ENCODE results near the gene KIRREL3. TPM values are rescaled to one million over a fixed set of nuclear protein-coding genes. Genes with fewer than 3 reads are reported as not detected.

Gene KIRREL3
- total RNA-seq, 3 donors from 2014 or later = 0.32 to 0.33 TPM; not detected in 1

GRCh38 chr11:127000981-127001380 is 411 bp upstream of the KIRREL3 start:
- peaks cover 6 to 71% of the 10 kb centered on the region in 2 donors for H3K27me3 ChIP-seq
- no peak overlapping the region for H3K27ac ChIP-seq
- TF ChIP-seq CTCF (IDR thresholded peaks at IDR 0.05) = no peak
- no peak for TF ChIP-seq POLR2A (IDR thresholded peaks at IDR 0.05)
- no peak for TF ChIP-seq POLR2AphosphoS5 (IDR thresholded peaks at IDR 0.05)
- DNase-seq (ENCODE audit: low spot score in 2 of 2) = no peak
- no peaks in the 10 kb centered on the region for H3K4me1 ChIP-seq
- H3K9me3 ChIP-seq = no peaks in the 10 kb centered on the region
- intact Hi-C loops (cut with DNase I; ENCODE audit: low total_unique reads) = no loop called here
- H3K36me3 ChIP-seq = no peaks in the 10 kb centered on the region
- peak overlapping the region; percentile 44 to 62 (median 44) for H3K4me3 ChIP-seq

- Histone ChIP-seq H3K27me3 (peaks cover 6 to 65% of the 10 kb centered on the region in 2 donors), H3K27ac (no peak overlapping the region), H3K4me3 (no peak overlapping the region), H3K9me3 (no peaks in the 10 kb centered on the region), H3K4me1 (no peaks in the 10 kb centered on the region), H3K36me3 (no peaks in the 10 kb centered on the region)
- DNase-seq (ENCODE audit: low spot score in 2 of 2) = no peak
- intact Hi-C loops (cut with DNase I; ENCODE audit: low total_unique reads) = no loop called here
- TF ChIP-seq POLR2A (IDR thresholded peaks at IDR 0.05) (no peak), CTCF (IDR thresholded peaks at IDR 0.05) (no peak), POLR2AphosphoS5 (IDR thresholded peaks at IDR 0.05) (no peak)
These were observed 1.2 kb downstream of the KIRREL3 start for GRCh38 chr11:126999366-126999765.

- Histone ChIP-seq H3K9me3 (no peaks in the 10 kb centered on the region), H3K27ac (no peak overlapping the region), H3K4me3 (no peak overlapping the region), H3K27me3 (peaks cover 0 to 48% of the 10 kb centered on the region in 2 donors), H3K4me1 (no peaks in the 10 kb centered on the region), H3K36me3 (no peaks in the 10 kb centered on the region)
- DNase-seq (ENCODE audit: low spot score in 2 of 2) = no peak
- TF ChIP-seq POLR2AphosphoS5 (IDR thresholded peaks at IDR 0.05) (no peak), POLR2A (IDR thresholded peaks at IDR 0.05) (no peak), CTCF (IDR thresholded peaks at IDR 0.05) (no peak)
- intact Hi-C loops (cut with DNase I; ENCODE audit: low total_unique reads) = no loop called here
These were observed 2.9 kb downstream of the KIRREL3 start for GRCh38 chr11:126997641-126998040.

- Histone ChIP-seq H3K4me3 (no peak overlapping the region), H3K36me3 (no peaks in the 10 kb centered on the region), H3K27me3 (peaks cover 0 to 43% of the 10 kb centered on the region in 2 donors), H3K4me1 (no peaks in the 10 kb centered on the region), H3K9me3 (no peaks in the 10 kb centered on the region), H3K27ac (no peak overlapping the region)
- DNase-seq (ENCODE audit: low spot score in 2 of 2) = no peak
- intact Hi-C loops (cut with DNase I; ENCODE audit: low total_unique reads) = no loop called here
- TF ChIP-seq POLR2A (IDR thresholded peaks at IDR 0.05) (no peak), CTCF (IDR thresholded peaks at IDR 0.05) (no peak), POLR2AphosphoS5 (IDR thresholded peaks at IDR 0.05) (no peak)
These were observed 3.4 kb downstream of the KIRREL3 start for GRCh38 chr11:126997196-126997595.

- DNase-seq (ENCODE audit: low spot score in 2 of 2) = no peak
- Histone ChIP-seq H3K9me3 (no peaks in the 10 kb centered on the region), H3K36me3 (no peaks in the 10 kb centered on the region), H3K4me1 (no peaks in the 10 kb centered on the region), H3K4me3 (no peak overlapping the region), H3K27ac (no peak overlapping the region), H3K27me3 (peaks cover 0 to 35% of the 10 kb centered on the region in 2 donors)
- intact Hi-C loops (cut with DNase I; ENCODE audit: low total_unique reads) = no loop called here
- TF ChIP-seq CTCF (IDR thresholded peaks at IDR 0.05) (no peak), POLR2A (IDR thresholded peaks at IDR 0.05) (no peak), POLR2AphosphoS5 (IDR thresholded peaks at IDR 0.05) (no peak)
These were observed 4.3 kb downstream of the KIRREL3 start for GRCh38 chr11:126996036-126996804.
